ENCODE results near the gene RPP25.

The RPP25 gene
- 0.76 to 2.8 (median 2.3) reads per million in 4 donors for total RNA-seq

GRCh38 chr15:74956648-74957475, at the start of gene RPP25:
Gene RPP25, minus strand, starts transcription at chr15:74956772. Its CDS starts 189 bp downstream, at chr15:74956583.
- DNase-seq: peak; percentile 28 to 71 (median 46)

GRCh38 chr15:75002398-75002797, 45.8 kb upstream of the RPP25 start:
- DNase-seq: no peak

GRCh38 chr15:75001310-75001709, 44.7 kb upstream of the RPP25 start:
- DNase-seq: no peak

- DNase-seq: no peak
These were observed 41.0 kb upstream of the RPP25 start for GRCh38 chr15:74997543-74997942.

- DNase-seq: no peak
These were observed 40.6 kb upstream of the RPP25 start for GRCh38 chr15:74997141-74997540.

- no peak for DNase-seq
These were observed 39.5 kb upstream of the RPP25 start for GRCh38 chr15:74995779-74996765.

- DNase-seq: peak; percentile 83 to 89 (median 86)
These were observed 38.7 kb upstream of the RPP25 start, which contains the start of gene SCAMP5 for GRCh38 chr15:74995182-74995778. Gene SCAMP5, plus strand, starts transcription at chr15:74995563. Its CDS starts 16,277 bp downstream, at chr15:75011840.

GRCh38 chr15:74994685-74995084, 38.1 kb upstream of the RPP25 start:
- no peak for DNase-seq

GRCh38 chr15:74994236-74994635, 37.7 kb upstream of the RPP25 start:
- no peak for DNase-seq

- DNase-seq: no peak
These were observed 36.0 kb upstream of the RPP25 start for GRCh38 chr15:74992619-74993018.

GRCh38 chr15:74989527-74989926, 33.0 kb upstream of the RPP25 start:
- no peak for DNase-seq

GRCh38 chr15:74988007-74988800, 31.6 kb upstream of the RPP25 start:
- peak in 2 of 5 donors; percentile 10 to 50 for DNase-seq

GRCh38 chr15:74983725-74984231, 27.2 kb upstream of the RPP25 start:
- DNase-seq: peak in 1 of 5 donors; percentile 73

- no peak for DNase-seq
These were observed 25.6 kb upstream of the RPP25 start for GRCh38 chr15:74982183-74982582.

GRCh38 chr15:74978503-74978902, 21.9 kb upstream of the RPP25 start:
- peak in 1 of 5 donors; percentile 57 for DNase-seq

GRCh38 chr15:74978077-74978476, 21.5 kb upstream of the RPP25 start:
- DNase-seq: no peak

- DNase-seq: peak in 1 of 5 donors; percentile 64
These were observed 21.0 kb upstream of the RPP25 start for GRCh38 chr15:74977599-74977998.

GRCh38 chr15:74976159-74976558, 19.6 kb upstream of the RPP25 start:
- DNase-seq: no peak

- no peak for DNase-seq
These were observed 11.1 kb upstream of the RPP25 start for GRCh38 chr15:74967670-74968069.

GRCh38 chr15:74964794-74965193, 8.2 kb upstream of the RPP25 start:
- DNase-seq: no peak

- DNase-seq: no peak
These were observed 6.6 kb upstream of the RPP25 start for GRCh38 chr15:74963213-74963612.

- no peak for DNase-seq
These were observed 6.1 kb upstream of the RPP25 start for GRCh38 chr15:74962671-74963070.
